PFSK-1 (cell line): ENCODE measurements around the gene WDR86.

Experiments
- FOXP2 ChIP-seq: optimal IDR thresholded peaks from 2 replicates; pipeline ENCODE3; 2011; ENCODE audit warnings: borderline replicate concordance, control low read depth, inconsistent platforms; ENCODE audit not compliant: insufficient read depth; ENCODE audit errors: extremely low read length, extremely low read depth
- POLR2AphosphoS5 ChIP-seq: IDR thresholded peaks from 2 replicates; pipeline ENCODE4 v1.6.1; 2012; ENCODE audit warnings: low read depth, mild to moderate bottlenecking, control low read depth, low read length, moderate library complexity
- REST ChIP-seq, 2 experiments: IDR thresholded peaks; 2 replicates each; pipeline versions ENCODE4 v1.6.1 to v1.8.0; 2011 to 2012; ENCODE audit warnings: low read depth in 2 of 2, low read length in 2 of 2, control low read depth in 1 of 2, inconsistent platforms in 1 of 2, mild to moderate bottlenecking in 1 of 2, moderate library complexity in 1 of 2; ENCODE audit not compliant: insufficient read depth in 1 of 2
- SIN3A ChIP-seq: IDR thresholded peaks from 2 replicates; pipeline ENCODE4 v1.6.1; 2012; ENCODE audit warnings: mild to moderate bottlenecking, low read length, moderate library complexity, borderline replicate concordance; ENCODE audit not compliant: insufficient read depth
- TAF1 ChIP-seq: IDR thresholded peaks from 2 replicates; pipeline ENCODE4 v1.6.1; 2012; ENCODE audit warnings: low read length, control low read depth, borderline replicate concordance; ENCODE audit not compliant: insufficient read depth

WDR86 gene

GRCh38 chr7:151437159-151437553, 27.3 kb upstream of the WDR86 start:
- no peak for TF ChIP-seq SIN3A
- no peak for TF ChIP-seq REST (IDR thresholded peaks at IDR 0.05; ENCODE audit: insufficient read depth in 1 of 2, low read depth in 2 of 2, low read length in 2 of 2)
- no peak for TF ChIP-seq POLR2AphosphoS5
- no peak for TF ChIP-seq TAF1
- no peak for TF ChIP-seq FOXP2

- TF ChIP-seq FOXP2 (no peak), REST (IDR thresholded peaks at IDR 0.05; ENCODE audit: insufficient read depth in 1 of 2, low read depth in 2 of 2, low read length in 2 of 2) (no peak), POLR2AphosphoS5 (no peak), TAF1 (no peak), SIN3A (no peak)
Measured at GRCh38 chr7:151436446-151437158, 26.8 kb upstream of the WDR86 start.

- TF ChIP-seq FOXP2 (no peak), TAF1 (no peak), REST (IDR thresholded peaks at IDR 0.05; ENCODE audit: insufficient read depth in 1 of 2, low read depth in 2 of 2, low read length in 2 of 2) (no peak), SIN3A (no peak), POLR2AphosphoS5 (no peak)
Measured at GRCh38 chr7:151435971-151436370, 26.1 kb upstream of the WDR86 start.

GRCh38 chr7:151435103-151435916, 25.5 kb upstream of the WDR86 start:
- TF ChIP-seq POLR2AphosphoS5 (no peak), SIN3A (no peak), TAF1 (no peak), REST (IDR thresholded peaks at IDR 0.05; ENCODE audit: insufficient read depth in 1 of 2, low read depth in 2 of 2, low read length in 2 of 2) (no peak), FOXP2 (no peak)
